ENCODE measurements around the gene ITPKC. TPM values are rescaled to one million over a fixed set of nuclear protein-coding genes. Genes with fewer than 3 reads are reported as not detected.

The ITPKC gene
- total RNA-seq, 2 experiments from 2014 or later: 5.5 to 6.5 TPM

GRCh38 chr19:40741527-40742390, 24.8 kb downstream of the ITPKC start:
- intact Hi-C loops (cut with micrococcal nuclease; ENCODE audit: unreplicated experiment): no loop called here
- no peak overlapping the region for H3K4me2 ChIP-seq (ENCODE audit: low read length)
- H3K27ac ChIP-seq (ENCODE audit: low read depth, low read length, poor library complexity, severe bottlenecking): no peak overlapping the region
- no peaks in the 10 kb centered on the region for H3K4me1 ChIP-seq (ENCODE audit: insufficient read depth, low read length, poor library complexity, severe bottlenecking)
- ChIA-PET CTCF (ENCODE audit: unreplicated experiment) (no interaction called here), POLR2A (interaction anchor here (1.2 kb wide), 1 partner anchor 9 kb away, joined by 4 read pairs; the partner anchor contains the start of genes ACTMAP and SNRPA)
- no peak for DNase-seq (ENCODE audit: low spot score)
- no peak overlapping the region for H3K4me3 ChIP-seq (ENCODE audit: low read depth, low read length, poor library complexity, severe bottlenecking)
- peaks cover 14% of the 10 kb centered on the region; the same call in 1 of the 2 replicates for H3K36me3 ChIP-seq (ENCODE audit: insufficient read depth, low read length)
- H3K79me2 ChIP-seq (ENCODE audit: insufficient read depth, low read depth, low read length): no peaks in the 10 kb centered on the region
- H4K20me1 ChIP-seq (ENCODE audit: insufficient read depth, low read length): no peaks in the 10 kb centered on the region
- no peak overlapping the region for H2AFZ ChIP-seq (ENCODE audit: low read length)
- H3K9me3 ChIP-seq (ENCODE audit: low read length): no peaks in the 10 kb centered on the region
- H3K9me2 ChIP-seq (ENCODE audit: insufficient read depth, low read length): no peaks in the 10 kb centered on the region
- no TSS peak for BruUV-seq (replicated peaks)
- no peak for TF ChIP-seq EZH2phosphoT487 (IDR thresholded peaks at IDR 0.05; ENCODE audit: borderline replicate concordance, low read depth, low read length)
- TF ChIP-seq CTCF (conservative IDR thresholded peaks at IDR 0.05; ENCODE audit: low read length): 0 out of 2 replicates have a peak, but pooled peaks have one; percentile 19

- DNase-seq (ENCODE audit: low spot score): no peak
- no peaks in the 10 kb centered on the region for H3K9me3 ChIP-seq (ENCODE audit: low read length)
- no peaks in the 10 kb centered on the region for H3K9me2 ChIP-seq (ENCODE audit: insufficient read depth, low read length)
- no peak overlapping the region for H3K4me2 ChIP-seq (ENCODE audit: low read length)
- CTCF ChIA-PET (ENCODE audit: unreplicated experiment): no interaction called here
- POLR2A ChIA-PET: no interaction called here
- no peaks in the 10 kb centered on the region for H4K20me1 ChIP-seq (ENCODE audit: insufficient read depth, low read length)
- no peaks in the 10 kb centered on the region for H3K4me1 ChIP-seq (ENCODE audit: insufficient read depth, low read length, poor library complexity, severe bottlenecking)
- H3K79me2 ChIP-seq (ENCODE audit: insufficient read depth, low read depth, low read length): no peaks in the 10 kb centered on the region; the same call in 1 of the 2 replicates
- H3K27ac ChIP-seq (ENCODE audit: low read depth, low read length, poor library complexity, severe bottlenecking): no peak overlapping the region
- no TSS peak for BruUV-seq (replicated peaks)
- peaks cover 10% of the 10 kb centered on the region; the same call in 1 of the 2 replicates for H3K36me3 ChIP-seq (ENCODE audit: insufficient read depth, low read length)
- H3K4me3 ChIP-seq (ENCODE audit: low read depth, low read length, poor library complexity, severe bottlenecking): no peak overlapping the region
- intact Hi-C loops (cut with micrococcal nuclease; ENCODE audit: unreplicated experiment): no loop called here
- no peak for TF ChIP-seq EZH2phosphoT487 (IDR thresholded peaks at IDR 0.05; ENCODE audit: borderline replicate concordance, low read depth, low read length)
- no peak for TF ChIP-seq CTCF (conservative IDR thresholded peaks at IDR 0.05; ENCODE audit: low read length)
- no peak overlapping the region for H2AFZ ChIP-seq (ENCODE audit: low read length)
Observed at GRCh38 chr19:40742477-40742876, 25.6 kb downstream of the ITPKC start.

- TF ChIP-seq CTCF (conservative IDR thresholded peaks at IDR 0.05; ENCODE audit: low read length): no peak
- no peak for TF ChIP-seq EZH2phosphoT487 (IDR thresholded peaks at IDR 0.05; ENCODE audit: borderline replicate concordance, low read depth, low read length)
- no peak overlapping the region for H3K4me2 ChIP-seq (ENCODE audit: low read length)
- no peak overlapping the region for H2AFZ ChIP-seq (ENCODE audit: low read length)
- intact Hi-C loops (cut with micrococcal nuclease; ENCODE audit: unreplicated experiment): no loop called here
- peaks cover 3% of the 10 kb centered on the region for H3K4me1 ChIP-seq (ENCODE audit: insufficient read depth, low read length, poor library complexity, severe bottlenecking)
- DNase-seq (ENCODE audit: low spot score): no peak
- no peaks in the 10 kb centered on the region for H4K20me1 ChIP-seq (ENCODE audit: insufficient read depth, low read length)
- H3K9me2 ChIP-seq (ENCODE audit: insufficient read depth, low read length): no peaks in the 10 kb centered on the region
- H3K79me2 ChIP-seq (ENCODE audit: insufficient read depth, low read depth, low read length): peaks cover 4% of the 10 kb centered on the region; the same call in 1 of the 2 replicates
- H3K9me3 ChIP-seq (ENCODE audit: low read length): no peaks in the 10 kb centered on the region
- ChIA-PET POLR2A (interaction anchor here (0.9 kb wide), 1 partner anchor 16 kb away, joined by 3 read pairs; no protein-coding TSS in a partner anchor), CTCF (ENCODE audit: unreplicated experiment) (no interaction called here)
- no peak overlapping the region for H3K4me3 ChIP-seq (ENCODE audit: low read depth, low read length, poor library complexity, severe bottlenecking)
- no peak overlapping the region for H3K27ac ChIP-seq (ENCODE audit: low read depth, low read length, poor library complexity, severe bottlenecking)
- BruUV-seq (replicated peaks): no TSS peak
- H3K36me3 ChIP-seq (ENCODE audit: insufficient read depth, low read length): peaks cover 10% of the 10 kb centered on the region; the same call in 1 of the 2 replicates
Observed at GRCh38 chr19:40742886-40743285, 26.0 kb downstream of the ITPKC start.
